Measurements from ENCODE around the gene SENP3.

SENP3 gene

GRCh38 chr17:7557147-7557764, 4.5 kb upstream of the SENP3 start:
- no peak for DNase-seq

GRCh38 chr17:7557775-7558543, 3.8 kb upstream of the SENP3 start:
- peak; percentile 97 for DNase-seq

GRCh38 chr17:7558544-7559319, 3.0 kb upstream of the SENP3 start, which contains the start of gene TNFSF13:
TNFSF13 (plus strand) TSS chr17:7558750; CDS start chr17:7559040, 290 bp downstream.
- peak; percentile 63 for DNase-seq

- peak; percentile 45 for DNase-seq
Observed at GRCh38 chr17:7559320-7560171, 2.2 kb upstream of the SENP3 start.

GRCh38 chr17:7560172-7561027, 1.3 kb upstream of the SENP3 start:
- DNase-seq = peak; percentile 90

GRCh38 chr17:7561028-7561575, 617 bp upstream of the SENP3 start:
- DNase-seq = peak; percentile 97

GRCh38 chr17:7562208-7562605, 488 bp downstream of the SENP3 start:
- DNase-seq = peak; percentile 73

- no peak for DNase-seq
Observed at GRCh38 chr17:7563115-7563869, 1.6 kb downstream of the SENP3 start.

- DNase-seq = no peak
Observed at GRCh38 chr17:7569571-7569970, 7.9 kb downstream of the SENP3 start.

GRCh38 chr17:7570351-7570750, 8.6 kb downstream of the SENP3 start:
- DNase-seq = no peak

GRCh38 chr17:7572338-7572587, 10.5 kb downstream of the SENP3 start:
- no peak for DNase-seq

- peak; percentile 100 for DNase-seq
Observed at GRCh38 chr17:7572588-7573323, 11.0 kb downstream of the SENP3 start.

- peak; percentile 97 for DNase-seq
Observed at GRCh38 chr17:7573324-7574080, 11.8 kb downstream of the SENP3 start.

GRCh38 chr17:7574176-7574953, 12.6 kb downstream of the SENP3 start:
- DNase-seq = peak; percentile 60

- no peak for DNase-seq
Observed at GRCh38 chr17:7575481-7575883, 13.8 kb downstream of the SENP3 start.

GRCh38 chr17:7575959-7576358, 14.2 kb downstream of the SENP3 start:
- no peak for DNase-seq

- DNase-seq = peak; percentile 47
Observed at GRCh38 chr17:7576432-7576937, 14.8 kb downstream of the SENP3 start.

Measured in DMS53 (cell line).